GM18870 (cell line): ENCODE results near the gene CENPVL3.
"Not testable (repeated sequence)": the region's sequence is repeated elsewhere in the genome, so short reads cannot be mapped to it uniquely, and the experiment has no call there.

Source experiments
- ATAC-seq: cut with Tn5 transposase; IDR thresholded peaks from one replicate; pipeline ENCODE4 v1.9.1; 2021; ENCODE audit warnings: moderate library complexity; ENCODE audit not compliant: unreplicated experiment

CENPVL3 gene

DNA sequence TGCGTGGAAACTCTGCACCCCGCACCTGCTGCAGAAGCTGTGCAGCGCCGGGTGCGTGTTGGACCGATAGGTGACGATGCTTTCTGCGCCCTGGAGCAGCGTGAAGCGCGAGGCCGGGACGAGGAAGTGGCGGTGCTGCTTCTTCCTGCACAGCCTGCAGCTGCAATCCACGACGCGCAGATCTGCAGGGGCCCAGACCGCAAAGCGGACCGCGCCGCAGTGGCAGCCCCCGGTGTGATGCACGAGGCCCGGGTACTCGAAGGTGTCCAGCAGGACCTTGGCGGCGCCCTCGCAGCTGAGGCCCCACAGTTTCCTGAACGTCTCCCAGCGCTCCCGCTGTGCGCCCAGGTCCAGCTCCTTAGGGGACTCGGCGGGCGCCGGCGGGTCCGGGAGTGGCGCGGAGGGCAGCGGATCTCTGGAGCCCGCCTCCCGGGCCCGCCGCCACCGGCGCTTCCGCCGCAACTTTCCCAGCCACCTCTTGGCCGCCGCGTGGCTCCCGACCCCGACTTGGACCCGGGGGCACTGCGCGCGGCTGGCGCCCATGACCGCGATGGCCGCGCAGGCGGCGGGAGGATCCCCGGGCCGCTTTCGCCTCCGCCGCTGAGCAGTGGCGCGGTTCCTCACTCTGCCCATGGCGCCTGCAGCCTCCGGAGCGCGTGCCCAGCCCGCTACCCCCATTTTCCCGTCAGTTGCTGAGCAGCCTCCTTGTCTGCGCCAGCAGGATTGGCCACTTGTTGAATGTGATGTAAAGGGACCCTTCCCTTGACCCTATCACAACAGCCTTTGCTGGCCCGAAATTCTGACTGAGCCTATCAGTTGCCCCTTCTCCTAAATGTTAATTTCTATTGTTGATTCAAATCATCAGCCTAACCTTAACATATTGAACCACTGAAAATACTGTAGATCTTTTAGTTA lies at the start of gene CENPVL3:
Gene CENPVL3 (minus strand): TSS at position 672 of the 915 bp plus-strand sequence. CDS start 39 bp downstream, at position 633.
- ATAC-seq, result not testable (repeated sequence)

DNA sequence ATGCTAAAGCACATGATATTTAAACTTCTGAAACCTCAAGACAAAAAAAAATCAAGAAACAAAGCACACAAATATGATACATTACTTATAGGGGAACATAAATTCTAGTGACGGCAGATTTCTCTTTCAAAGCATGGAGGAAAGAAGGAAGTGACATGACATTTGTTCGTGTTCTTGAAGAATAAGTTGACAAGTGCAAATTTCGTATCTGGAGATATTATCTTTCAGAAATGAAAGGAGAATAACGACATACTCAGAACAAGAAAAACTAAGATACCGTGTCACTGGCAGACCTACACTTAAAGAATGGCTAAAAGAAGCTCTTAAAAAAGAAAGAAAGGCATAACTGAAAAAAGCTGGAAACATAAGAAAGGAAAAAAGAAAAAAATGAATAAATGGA lies 47.3 kb upstream of the CENPVL3 start:
- ATAC-seq, result no peak

DNA sequence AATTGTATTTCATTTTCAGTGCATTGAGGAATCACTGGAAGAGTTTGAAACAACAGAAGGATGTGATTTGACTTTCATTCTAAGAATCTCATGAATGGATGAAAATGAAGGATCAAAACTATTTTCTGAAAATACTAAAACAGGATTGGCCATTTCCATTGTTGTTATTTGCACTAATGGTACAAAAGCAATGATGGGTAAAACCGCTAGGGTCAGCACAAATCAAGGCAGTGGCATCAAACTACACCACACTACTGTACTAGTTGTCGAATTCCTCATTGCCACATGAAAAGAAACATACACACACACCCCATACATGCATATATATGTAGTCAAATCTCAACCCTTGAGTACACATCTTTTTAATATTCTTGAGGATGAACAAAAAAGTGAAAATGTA lies 24.7 kb upstream of the CENPVL3 start:
- no peak for ATAC-seq

DNA sequence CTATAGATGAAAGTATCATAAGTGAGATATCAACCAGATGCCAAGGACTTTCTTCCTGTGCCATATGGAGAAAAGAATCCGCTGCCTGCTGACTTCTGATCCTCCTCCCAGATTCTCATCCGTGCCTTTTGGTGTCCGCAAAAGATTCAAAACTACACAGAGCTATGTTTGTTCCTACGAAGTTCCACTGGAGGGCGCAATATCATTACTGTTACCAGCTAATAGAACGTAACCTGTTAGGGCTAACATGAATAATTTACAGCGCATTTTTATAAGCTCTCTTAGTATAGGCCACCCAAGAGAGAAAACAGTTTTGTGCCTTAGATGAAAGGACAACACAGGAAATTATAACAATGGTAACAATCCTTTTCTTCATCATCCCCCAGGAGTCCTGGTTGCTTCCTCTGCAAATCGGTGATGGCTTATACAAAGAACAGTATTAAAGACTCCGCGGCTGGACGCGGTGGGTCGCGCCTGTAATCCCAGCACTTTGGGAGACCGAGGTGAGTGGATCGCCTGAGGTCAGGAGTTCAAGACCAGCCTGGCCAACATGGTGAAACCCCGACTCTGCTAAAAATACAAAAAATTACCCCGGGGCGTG lies 22.8 kb upstream of the CENPVL3 start:
- ATAC-seq, result no peak

DNA sequence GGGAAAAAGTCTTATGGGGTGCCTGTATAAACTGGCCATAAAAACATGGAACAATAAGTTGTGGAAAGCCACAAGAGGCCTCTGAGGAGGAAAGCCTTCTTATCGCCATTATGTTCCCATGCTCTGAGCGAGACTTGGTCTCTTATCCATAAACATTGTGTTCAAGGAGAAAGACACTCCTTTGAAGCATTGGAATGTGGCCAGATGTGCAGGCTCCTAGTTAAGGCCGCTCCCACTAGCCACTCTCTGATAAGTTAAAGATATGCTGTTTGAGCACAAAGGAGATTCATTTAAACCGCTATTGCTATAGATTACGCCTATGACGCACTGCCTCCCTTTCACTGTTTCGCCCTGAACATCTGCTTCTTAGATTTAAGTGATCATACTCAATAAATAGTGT lies 17.8 kb upstream of the CENPVL3 start:
- not testable (repeated sequence) for ATAC-seq

DNA sequence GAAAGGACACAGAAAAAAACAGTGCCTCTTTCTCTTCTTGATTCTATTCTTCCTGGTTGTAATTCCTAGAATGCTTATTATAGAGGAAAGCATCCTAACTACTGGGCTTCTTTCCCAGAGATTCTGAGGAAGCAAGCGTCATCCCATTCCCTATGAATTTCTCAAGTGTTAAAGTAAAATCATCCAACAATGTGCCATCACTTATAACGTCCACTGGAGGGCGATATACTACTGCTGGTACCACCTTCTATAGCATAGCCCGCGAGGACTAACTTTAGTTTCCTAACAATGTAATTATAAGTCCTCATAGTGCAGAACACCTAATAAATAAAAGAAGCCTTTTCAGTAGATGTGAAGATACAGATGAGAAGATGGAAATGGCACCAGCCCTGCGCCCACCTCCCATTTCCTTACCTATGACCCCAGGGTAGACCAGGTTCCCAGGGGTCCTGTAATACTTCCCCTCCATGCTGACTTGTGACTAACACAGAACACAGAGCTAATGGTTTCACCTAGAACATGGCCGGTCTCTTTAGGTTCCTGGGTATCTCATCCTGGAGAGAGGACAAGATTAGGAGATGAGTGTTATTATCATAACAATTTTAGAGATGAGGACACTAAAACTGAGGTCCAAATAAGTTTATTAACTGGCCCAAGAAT lies 4.2 kb downstream of the CENPVL3 start:
- no peak for ATAC-seq

DNA sequence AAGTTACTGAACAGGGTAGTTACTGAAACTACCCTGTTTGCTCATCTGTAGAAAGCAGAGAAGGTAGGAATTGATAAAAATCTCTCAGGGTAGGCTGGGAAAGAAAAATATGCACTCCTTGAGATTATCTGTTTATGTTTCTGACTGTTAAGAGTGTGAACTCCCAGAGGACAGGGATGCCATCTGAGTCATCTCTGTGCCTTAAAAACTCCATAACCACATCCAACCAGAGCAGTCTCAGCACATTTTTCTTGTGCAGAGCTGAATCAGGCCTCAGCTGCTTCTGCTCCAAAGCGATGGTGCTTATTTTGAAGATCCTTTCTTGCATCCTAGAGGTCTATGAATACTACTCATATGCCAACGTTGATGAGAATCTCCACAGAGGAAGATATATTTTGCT lies 9.9 kb downstream of the CENPVL3 start:
- ATAC-seq, result no peak

DNA sequence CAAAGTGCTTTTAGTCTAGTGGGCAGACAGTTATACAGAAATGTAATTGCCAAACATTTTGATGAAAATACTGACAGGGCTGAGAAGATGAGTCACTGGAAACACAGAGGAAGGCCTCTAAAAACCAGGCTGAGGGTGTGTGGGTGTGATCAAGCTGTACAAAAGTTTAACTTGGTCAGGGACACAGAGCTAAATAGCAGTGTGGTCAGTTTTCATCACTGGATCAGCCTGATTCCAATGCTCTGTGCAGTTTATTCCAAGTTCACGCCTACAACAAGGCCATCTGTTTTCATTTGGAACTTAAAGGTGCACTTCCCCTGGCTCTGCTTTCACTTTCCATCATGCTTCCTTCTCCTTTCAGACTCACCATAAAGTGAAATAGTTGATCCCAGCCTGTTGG lies 10.6 kb downstream of the CENPVL3 start:
- ATAC-seq, result no peak

DNA sequence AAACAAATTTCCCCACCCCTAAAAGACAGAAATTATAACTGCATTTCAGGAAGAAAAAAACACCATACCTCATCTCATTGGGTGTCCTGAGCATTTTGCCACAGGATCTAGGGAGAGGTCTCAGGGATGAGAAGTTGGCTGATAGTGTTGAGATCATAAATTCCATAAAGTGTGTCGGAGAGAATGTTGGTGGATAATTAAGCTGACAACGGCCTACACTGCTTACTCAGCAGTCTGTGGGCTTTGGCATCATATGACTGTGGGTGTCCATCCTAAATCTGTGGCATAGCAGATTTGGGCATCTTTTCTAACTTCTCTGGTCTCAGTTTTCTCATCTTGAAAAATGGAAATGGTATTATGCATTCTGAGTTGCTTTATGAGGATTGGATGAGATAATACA lies 12.3 kb downstream of the CENPVL3 start:
- no peak for ATAC-seq

DNA sequence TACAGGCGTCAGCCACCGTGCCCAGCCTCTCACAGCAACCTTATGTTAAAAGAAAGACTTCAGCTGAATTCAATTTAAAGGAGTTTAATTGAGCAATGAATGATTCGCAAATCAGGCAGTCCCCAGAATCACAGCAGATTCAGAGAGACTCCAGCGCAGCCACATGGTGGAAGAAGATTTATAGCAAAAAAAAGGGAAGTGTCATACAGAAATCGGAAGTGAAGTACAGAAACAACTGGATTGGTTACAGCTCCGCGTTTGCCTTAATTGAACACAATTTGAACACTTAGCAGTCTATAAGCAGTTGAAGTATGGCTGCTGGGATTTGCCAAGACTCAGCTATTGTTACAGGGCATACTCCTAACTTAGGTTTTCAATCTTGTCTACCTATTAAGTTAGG lies 19.8 kb downstream of the CENPVL3 start:
- no peak for ATAC-seq

DNA sequence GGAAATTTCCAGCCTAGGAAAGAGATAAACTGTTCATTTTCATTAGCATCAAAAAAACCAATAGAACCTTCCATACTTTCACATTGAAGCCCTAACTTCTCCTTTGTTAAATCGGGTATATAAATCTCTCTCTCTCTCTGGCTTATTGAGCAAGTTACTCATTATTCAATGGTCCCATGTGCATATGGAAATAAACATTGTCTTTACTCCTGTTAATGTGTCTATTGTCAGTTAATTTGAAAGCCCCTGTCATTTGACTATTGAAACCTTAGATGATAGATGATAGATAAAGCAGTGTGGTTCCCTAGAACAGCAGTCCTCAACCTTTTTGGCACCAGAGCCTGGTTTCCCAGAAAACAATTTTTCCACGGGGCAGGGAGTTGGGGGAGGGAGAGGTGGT lies 46.8 kb downstream of the CENPVL3 start:
- no peak for ATAC-seq

DNA sequence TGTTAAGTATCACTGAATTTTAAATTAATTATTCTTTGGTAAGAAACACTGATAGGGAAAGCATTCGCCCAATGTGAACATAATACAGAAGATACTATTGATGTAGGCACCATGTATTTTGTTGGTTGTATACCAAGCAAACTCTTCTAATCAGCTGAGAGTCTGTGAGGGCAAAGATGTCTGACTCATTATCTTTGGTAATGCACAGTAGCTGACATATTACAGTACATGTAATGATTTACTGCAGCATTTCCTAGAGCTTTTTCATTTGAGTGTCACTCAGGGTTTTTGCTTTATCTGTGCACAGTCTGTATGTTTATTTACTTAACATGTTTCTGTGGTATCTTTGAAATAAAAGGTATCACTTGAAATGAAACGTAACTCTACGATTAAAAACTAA lies 49.2 kb downstream of the CENPVL3 start:
- no peak for ATAC-seq

DNA sequence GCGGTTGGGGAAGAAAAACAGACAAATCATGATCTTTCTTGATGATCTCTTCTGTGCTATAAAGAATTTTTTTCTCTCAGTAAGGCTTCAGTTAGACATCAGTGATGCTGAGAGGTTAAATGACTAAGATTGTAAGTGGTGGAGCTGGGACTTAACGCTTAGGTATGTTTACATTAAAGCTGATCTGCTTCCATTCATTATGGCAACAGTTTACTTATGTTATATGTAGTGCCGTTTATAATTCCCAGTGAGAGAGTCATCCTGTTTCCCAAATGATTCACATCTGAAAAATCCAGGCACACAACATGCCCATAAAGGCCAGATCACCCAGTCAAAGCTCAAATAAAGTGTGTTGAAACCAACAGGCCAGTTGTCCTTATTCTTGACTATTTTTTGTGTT lies 50.1 kb downstream of the CENPVL3 start:
- ATAC-seq, result no peak
